GM18861 (cell line): ENCODE data around the gene GOLGA8N.
"Not testable (repeated sequence)": the region's sequence is repeated elsewhere in the genome, so short reads cannot be mapped to it uniquely, and the experiment has no call there.

Experiments
- ATAC-seq: cut with Tn5 transposase; IDR thresholded peaks from one replicate; pipeline ENCODE4 v1.9.1; 2021; ENCODE audit not compliant: unreplicated experiment

GOLGA8N gene

GRCh38 chr15:32593151-32593550 lies at the start of gene GOLGA8N:
Gene GOLGA8N (plus strand): TSS chr15:32593456.
- ATAC-seq: not testable (repeated sequence)

GRCh38 chr15:32543456-32543855 lies 49.8 kb upstream of the GOLGA8N start:
- ATAC-seq: not testable (repeated sequence)

GRCh38 chr15:32545129-32545528 lies 48.1 kb upstream of the GOLGA8N start:
- not testable (repeated sequence) for ATAC-seq

- not testable (repeated sequence) for ATAC-seq
These were observed 38.7 kb upstream of the GOLGA8N start for GRCh38 chr15:32554587-32554986.

GRCh38 chr15:32562198-32562597 lies 31.1 kb upstream of the GOLGA8N start:
- ATAC-seq: not testable (repeated sequence)

- not testable (repeated sequence) for ATAC-seq
These were observed 24.3 kb upstream of the GOLGA8N start for GRCh38 chr15:32568988-32569387.

- ATAC-seq: not testable (repeated sequence)
These were observed 14.8 kb upstream of the GOLGA8N start for GRCh38 chr15:32578482-32578881.

- not testable (repeated sequence) for ATAC-seq
These were observed 7.4 kb upstream of the GOLGA8N start for GRCh38 chr15:32585844-32586243.

- not testable (repeated sequence) for ATAC-seq
These were observed 16.3 kb downstream of the GOLGA8N start for GRCh38 chr15:32609518-32609917.

GRCh38 chr15:32610719-32611118 lies 17.5 kb downstream of the GOLGA8N start:
- ATAC-seq: not testable (repeated sequence)

GRCh38 chr15:32614712-32615050 lies 21.4 kb downstream of the GOLGA8N start:
- peak; percentile 12 for ATAC-seq

GRCh38 chr15:32615051-32615870 lies 22.0 kb downstream of the GOLGA8N start, which contains the start of gene ARHGAP11A:
Gene ARHGAP11A (plus strand): TSS chr15:32615504. CDS start chr15:32616212, 708 bp downstream.
- peak; percentile 53 for ATAC-seq

GRCh38 chr15:32615871-32616426 lies 22.7 kb downstream of the GOLGA8N start:
- ATAC-seq: peak; percentile 9

- ATAC-seq: no peak
These were observed 43.2 kb downstream of the GOLGA8N start for GRCh38 chr15:32636410-32636809.

GRCh38 chr15:32636908-32637567 lies 43.8 kb downstream of the GOLGA8N start:
- ATAC-seq: no peak

GRCh38 chr15:32637704-32638103 lies 44.4 kb downstream of the GOLGA8N start:
- ATAC-seq: no peak

GRCh38 chr15:32641517-32642059 lies 48.3 kb downstream of the GOLGA8N start, which contains the start of gene SCG5:
Gene SCG5 (plus strand): TSS chr15:32641710. CDS start chr15:32643593, 1,883 bp downstream.
- ATAC-seq: no peak

- no peak for ATAC-seq
These were observed 49.6 kb downstream of the GOLGA8N start for GRCh38 chr15:32642667-32643435.

- ATAC-seq: no peak
These were observed 50.7 kb downstream of the GOLGA8N start for GRCh38 chr15:32643907-32644445.

- ATAC-seq: no peak
These were observed 53.0 kb downstream of the GOLGA8N start for GRCh38 chr15:32646291-32646690.
